HUDEP-2 (cell line): ENCODE data around the gene SETD2.
"Not testable (repeated sequence)": the region's sequence is repeated elsewhere in the genome, so short reads cannot be mapped to it uniquely, and the experiment has no call there.

Experiments used
- DNase-seq, 76 experiments: peaks; one replicate each; lab custom pipeline; 2025; ENCODE audit not compliant: unreplicated experiment in 76 of 76; lab: John Stamatoyannopoulos, UW

SETD2 gene

DNA sequence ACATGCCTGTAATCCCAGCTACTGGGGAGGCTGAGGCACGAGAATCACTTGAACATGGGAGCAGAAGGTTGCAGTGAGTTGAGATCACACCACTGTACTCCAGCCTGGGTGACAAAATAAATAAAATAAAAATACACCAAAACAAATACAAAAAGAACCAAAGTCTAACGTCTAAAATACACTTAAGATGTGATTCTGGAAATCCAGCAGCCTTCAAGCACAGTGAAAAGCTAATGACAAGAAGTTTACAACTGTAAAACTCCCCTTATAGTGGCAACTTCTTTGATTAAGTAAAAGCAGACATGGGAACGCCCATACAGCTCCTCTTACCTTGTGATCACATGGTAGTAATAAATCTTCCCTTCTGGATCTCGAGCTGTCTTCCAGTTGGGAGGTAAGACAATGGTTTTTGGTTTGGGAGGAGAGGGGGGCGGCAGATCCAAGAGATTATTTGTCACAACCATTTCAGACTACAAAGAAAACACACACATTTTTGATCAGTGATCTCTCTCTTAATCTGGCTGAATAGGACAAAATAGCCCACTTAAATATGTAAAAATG is 121.6 kb downstream of the SETD2 start:
- DNase-seq, result no peak

DNA sequence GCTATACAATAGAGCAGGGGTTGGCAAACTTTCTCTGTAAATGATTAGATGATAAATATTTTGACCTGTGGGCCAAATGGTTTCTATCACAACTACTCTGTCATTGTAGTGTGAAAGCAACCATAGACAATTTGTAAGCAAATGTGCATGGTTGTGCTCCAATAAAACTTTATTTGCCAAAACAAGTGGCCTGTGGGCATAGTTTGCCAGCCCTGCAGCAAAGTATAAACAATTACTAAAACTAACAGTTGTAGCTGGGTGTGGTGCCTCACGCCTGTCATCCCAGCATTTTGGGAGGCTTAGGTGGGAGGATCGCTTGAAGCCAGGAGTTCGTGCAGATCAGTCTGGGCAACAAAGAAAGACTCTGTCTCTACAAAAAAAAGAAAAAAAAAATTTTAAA is 122.8 kb downstream of the SETD2 start:
- DNase-seq, result no peak

DNA sequence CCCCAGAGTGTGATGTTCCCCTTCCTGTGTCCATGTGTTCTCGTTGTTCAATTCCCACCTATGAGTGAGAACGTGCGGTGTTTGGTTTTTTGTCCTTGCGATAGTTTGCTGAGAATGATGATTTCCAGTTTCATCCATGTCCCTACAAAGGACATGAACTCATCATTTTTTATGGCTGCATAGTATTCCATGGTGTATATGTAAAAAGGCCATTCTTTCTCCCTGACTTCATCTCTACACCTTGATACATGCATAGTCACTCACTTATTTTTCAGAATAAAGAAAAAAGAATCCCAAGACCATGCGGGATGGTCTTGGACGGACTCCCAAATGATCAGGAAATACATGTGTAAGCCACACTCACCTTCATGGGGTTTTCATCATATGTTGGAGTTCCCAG is 126.6 kb downstream of the SETD2 start:
- not testable (repeated sequence) for DNase-seq

DNA sequence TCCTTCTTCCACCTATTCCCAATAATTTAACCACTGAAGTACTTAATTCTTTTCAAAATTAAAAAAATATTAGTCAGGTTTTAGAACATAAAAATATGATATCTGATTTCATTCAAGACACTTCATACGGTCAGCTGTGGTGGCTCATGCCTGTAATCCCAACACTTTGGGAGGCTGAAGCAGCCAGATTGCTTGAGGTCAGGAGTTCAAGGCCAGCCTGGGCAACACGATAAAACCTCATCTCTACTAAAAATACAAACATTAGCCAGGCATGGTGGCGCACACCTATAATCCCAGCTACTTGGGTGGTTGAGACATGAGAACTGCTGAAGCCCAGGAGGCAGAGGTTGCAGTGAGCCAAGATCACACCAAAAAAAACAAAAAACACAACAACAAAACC is 127.8 kb downstream of the SETD2 start:
- no peak for DNase-seq

DNA sequence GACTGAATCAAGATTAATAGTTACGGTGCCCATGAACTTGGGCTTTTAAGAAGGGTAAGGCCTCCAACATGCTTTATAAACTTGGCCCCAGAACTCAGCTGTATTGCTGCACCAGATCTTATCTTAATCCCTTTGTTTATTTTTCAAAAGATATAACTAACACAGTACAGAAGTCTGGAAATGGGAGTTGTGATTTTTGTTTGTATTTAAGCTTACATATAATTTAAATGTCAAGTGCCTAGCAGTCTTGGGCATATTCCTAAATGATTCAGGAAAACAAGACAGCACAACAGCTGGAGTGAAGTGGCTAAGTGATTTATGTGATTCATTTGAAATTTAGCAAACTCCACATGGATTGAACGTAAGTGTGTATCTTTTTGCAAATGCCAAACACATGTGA is 128.3 kb downstream of the SETD2 start:
- DNase-seq, result no peak

DNA sequence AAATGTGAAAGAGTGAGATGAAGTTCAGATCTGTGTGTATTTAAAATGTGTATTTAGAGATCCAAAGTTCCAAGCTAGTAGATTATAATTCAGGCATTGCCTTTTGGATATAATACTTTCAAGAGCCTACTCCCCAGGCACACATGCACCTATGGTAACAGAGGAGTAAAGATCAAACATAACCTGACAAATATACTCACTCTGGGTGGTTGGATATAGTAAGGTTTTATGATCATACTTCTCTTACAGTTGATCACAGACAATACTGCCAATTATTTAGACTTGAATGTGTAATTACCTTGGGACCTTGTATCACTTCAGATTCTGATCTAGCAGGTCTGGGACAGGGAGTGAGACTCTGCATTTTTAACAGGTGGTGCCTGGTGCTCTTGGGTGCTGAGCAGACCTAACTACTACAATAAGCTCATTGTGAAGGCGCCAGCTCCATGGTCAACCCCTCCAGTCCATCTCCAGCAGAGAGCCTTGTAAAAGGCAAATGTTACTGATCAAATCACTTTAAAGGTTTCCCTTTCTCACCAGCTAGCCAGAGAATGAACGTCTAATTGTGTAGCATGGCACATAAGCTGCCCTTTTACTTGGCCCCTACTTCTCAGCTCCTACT is 128.9 kb downstream of the SETD2 start:
- no peak for DNase-seq

DNA sequence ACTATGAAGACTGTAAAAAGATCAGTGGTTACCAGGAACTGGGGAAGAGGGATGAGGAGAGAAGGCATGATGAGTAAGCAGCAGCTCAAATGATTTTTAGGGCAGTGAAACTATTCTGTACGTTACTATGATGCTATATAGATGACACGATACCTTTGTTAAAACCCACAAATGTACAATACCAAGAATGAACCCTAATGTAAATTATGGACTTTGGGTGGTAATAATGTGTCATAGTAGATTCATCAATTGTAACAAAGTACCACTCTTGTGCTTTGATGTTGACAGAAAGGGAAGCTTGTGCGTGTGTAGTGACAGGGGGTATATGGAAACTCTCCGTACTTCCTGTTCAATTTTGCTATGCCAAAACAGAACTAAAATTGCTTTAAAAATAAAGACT is 132.9 kb downstream of the SETD2 start:
- DNase-seq, result not testable (repeated sequence)

DNA sequence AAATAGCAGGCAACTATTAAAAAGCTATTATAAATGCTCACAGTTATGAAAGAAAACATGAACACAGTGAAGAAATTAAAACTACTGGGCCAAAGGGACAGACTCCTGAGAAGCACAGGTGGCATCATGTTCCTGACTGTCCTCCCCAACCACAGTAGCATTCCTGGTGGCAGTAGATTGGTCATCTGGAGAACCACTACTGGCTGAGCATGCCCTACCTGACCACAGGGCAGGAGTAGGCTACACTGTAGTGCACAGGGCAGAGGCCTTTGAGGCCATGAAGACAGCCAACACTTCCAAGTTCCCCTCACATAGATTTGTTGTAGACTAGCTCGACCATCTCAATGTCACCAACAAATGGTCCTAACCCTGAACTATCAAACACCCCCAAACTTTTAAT is 135.2 kb downstream of the SETD2 start:
- no peak for DNase-seq

DNA sequence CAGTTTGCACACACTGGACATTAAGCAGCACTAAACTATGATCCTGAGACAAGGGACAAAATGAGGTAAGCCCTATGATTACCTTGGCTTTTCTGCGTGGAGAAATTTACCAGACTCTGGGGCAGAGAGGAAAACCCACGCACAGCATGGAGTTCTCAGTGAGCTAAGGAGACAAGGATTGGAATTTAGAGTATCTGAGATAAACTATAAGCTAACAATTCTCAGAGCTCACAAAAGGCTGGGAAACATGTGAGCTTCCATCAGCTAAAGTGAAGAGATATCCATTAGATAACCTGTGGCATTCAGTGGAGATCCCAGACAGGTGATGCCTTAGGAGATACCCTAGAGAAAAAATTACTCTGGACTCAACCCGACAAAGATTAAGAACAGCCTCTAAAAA is 135.8 kb downstream of the SETD2 start:
- DNase-seq, result no peak

DNA sequence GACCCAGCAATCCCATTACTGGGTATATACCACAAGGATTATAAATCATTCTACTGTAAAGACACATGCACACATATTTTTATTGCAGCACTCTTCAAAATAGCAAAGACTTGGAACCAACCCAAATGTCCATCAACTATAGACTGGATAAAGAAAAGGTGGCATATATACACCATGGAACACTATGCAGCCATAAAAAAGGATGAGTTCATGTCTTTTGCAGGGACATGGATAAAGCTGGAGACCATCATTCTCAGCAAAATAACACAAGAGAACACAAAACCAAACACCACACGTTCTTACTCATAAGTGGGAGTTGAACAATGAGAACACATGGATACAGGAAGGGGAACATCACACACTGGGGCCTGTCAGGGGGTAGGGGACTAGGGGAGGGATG is 137.5 kb downstream of the SETD2 start:
- not testable (repeated sequence) for DNase-seq

DNA sequence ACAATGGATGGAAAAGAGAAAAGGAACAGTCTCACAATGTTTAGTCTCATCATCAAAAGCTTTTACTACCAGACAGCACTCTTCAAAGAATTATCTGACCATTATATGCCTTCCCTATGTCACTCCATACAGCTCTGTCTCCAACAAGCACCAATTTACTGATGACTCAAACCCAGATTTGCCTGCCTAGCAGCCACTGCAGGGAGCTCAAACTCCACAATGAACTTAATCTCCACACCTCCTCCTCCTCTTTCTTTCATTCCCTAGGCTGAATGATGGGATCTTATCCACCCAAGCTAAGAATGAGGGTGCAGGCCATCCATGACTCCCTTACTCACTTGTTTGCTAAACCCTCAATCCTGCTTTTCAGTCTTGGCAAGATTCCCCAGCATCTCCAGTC is 139.0 kb downstream of the SETD2 start:
- no peak for DNase-seq

DNA sequence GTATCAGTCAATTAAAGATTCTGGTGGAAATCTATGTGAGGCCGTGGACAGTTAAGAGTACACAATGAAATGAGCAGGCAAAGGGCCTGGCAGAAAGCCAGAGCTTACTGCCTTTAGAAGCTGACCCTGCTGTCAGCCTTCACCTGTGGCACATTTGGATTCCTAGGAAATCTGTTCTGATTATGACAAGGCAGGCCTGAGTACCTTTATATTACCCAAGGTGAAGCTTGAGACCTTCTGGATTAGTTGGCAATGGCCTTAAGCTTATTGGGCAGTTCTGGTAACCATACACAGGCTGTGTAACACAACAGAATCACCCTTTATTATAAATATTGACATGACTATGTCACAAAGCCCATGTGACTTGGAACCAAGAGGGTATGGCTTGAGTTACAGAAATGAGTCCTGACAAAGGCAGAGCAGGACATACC is 141.3 kb downstream of the SETD2 start:
- no peak for DNase-seq

DNA sequence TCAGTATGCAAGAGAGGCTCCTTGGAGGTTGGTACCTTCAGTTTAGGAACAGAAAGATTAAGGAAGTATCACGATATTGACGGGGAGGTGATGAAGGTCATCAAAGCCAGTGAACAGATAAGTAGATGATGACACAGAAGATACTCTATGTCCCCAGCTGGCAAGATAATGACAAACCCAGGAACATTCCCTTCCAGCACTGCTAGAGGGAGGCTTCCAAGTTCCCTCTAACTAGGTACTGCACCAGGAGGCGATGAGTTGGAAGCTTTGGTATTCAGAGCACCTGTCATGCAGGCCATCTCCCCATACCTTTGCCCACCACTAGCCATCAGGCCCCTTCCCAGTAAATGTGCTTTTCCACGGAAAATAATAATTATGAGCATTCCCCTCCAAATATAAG is 143.6 kb downstream of the SETD2 start:
- DNase-seq, result no peak

DNA sequence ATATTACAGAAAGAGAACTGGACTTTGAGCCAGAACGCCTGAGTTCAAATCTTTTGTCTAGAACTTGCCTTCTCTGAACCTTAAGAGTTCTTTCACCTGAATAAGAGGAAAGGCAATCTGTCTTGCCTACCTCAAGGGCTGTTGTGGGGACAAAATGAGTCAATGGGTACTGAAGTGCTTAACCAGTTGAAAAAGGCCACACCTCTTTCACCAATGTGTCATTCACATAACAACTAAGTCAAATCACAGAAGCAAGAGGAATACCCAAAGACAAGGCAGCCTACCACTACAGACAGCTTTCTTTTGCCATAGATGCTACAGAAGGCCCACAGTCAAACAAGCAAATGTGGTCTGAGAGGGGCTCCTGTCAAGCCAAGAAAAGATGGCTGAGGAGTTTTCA is 144.7 kb downstream of the SETD2 start:
- no peak for DNase-seq

DNA sequence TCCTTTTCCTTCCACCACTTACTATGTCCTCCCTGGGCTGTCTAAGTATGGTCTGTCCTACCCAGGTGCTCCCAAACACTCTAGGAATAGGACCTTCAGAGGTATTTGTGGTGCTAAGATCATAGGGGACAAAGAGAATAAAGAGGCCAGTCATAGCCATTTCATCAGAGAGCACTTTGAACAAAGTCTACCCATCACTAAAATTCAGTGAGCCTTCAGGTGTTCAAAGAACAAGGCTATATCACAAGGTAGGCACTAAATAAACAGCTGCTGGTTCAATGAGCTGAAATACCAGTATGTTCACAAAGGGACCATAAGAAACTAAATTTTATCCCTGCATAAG is 145.7 kb downstream of the SETD2 start:
- DNase-seq, result no peak

DNA sequence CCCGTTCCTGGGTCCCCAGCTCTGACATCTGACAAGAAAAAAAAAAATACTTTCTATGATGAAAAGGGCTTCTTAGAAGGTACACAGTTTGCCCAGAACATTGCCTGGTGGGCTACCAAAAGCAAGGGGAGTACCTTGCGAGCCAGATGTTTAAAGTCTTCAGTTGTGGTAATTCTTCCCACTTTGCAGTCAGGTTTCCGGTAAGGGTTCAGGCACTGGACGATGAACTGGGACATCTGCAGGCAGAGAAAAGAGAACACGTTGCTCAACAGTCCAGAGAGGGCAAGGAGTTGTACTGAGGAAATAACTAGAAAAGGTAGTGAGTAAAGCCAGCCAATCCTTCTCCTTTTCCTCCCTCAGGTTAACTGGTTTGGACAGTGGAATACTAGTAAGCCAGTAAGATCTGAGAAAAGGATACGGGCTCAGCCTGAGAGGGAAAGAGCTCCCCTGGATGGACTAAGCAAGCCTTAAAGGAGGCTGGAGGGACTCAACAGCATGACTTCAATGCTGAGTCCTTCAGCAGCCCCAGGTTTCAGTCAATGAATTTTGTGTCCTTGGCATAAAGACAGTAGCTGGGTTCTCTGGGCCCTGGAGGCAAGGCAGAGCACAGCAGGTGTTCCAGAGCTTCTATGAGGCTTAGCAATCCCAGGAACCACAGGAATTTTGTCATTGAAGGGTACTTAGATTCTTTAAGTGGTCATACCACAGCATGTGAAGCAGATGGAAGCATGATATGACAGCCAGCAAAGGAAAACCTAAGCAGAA is 146.2 kb downstream of the SETD2 start:
- DNase-seq, result no peak

DNA sequence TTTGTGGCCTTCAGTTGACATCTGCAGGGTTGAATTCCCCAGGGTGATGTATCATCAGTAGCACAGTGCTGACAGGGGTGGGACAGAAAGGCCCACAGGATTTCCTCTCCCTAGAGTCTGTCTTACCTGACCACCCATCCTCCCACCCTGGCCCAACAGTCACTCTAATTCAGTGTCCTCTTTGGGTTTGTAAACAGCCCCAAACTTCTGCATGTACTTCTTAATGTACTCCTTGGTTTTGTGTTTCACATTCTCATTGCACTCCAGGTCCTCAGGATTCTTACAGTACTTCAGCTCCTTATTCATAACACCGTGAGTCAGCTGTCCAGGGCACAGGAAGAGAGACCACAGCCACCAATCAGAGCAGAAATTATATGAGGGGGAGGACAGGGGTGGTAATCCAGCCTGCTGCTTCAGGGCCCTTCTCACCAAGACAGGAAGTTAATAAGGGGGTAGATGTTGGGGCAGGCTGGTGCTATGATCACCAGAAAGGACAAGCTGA is 146.9 kb downstream of the SETD2 start:
- DNase-seq, result peak in 18 of 76 experiments; percentile 3 to 56 (median 25)

DNA sequence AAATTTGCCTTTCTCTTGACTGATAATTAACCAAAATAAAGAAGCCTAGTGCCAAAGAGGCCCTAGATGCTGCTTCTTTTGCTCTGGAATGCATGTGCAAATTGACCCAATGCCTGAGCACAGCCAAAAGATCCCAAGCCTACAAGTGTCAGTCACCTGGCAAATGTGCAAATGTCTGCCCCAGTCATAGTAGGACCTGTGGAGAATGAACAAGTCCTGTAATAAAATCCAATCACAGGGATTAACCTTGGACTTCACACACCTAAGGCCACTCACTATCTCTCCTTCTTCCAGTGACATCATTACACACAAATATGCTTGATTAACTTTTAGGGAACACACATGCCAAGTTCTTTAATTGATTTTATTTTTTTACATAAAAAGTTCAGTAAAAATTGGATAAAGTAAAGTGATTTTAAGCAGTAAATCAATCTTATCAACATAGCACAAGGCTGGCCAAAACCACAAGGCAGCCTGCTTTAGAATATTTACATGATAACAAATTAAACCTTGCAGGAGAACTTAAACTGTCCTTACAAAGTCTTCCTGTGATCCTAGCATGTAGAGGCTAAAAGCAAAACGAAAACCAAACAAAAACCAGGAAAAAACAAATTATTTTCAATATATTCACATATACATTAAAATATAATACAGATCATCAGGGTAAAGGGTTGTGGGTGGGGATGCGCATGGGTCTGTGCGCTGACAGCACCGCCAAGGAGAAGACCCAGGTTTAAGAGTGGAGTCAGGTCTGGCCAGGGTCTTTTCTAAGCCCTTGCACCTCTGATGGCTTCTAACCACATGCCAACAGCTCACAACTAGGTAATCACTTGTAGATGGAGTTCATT is 147.6 kb downstream of the SETD2 start:
- no peak for DNase-seq

DNA sequence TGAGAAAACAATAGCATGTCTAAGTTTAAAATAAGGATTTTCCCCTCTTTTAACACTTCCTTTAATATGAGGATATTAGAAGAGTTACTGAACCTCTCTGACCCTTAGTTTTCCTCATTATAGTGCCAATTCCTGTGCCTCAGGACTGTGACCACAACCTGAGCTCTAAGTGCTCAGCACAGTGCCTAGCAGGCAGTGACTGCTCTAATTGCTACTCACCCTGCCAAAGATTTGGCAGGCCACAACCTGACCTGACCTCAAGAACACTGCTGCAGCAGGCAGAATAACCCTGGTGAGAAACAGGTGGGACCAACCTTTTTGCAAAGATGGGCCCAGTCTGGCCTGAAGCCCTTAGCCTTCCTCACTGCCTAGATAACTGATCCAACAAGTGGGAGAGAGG is 148.8 kb downstream of the SETD2 start:
- no peak for DNase-seq

DNA sequence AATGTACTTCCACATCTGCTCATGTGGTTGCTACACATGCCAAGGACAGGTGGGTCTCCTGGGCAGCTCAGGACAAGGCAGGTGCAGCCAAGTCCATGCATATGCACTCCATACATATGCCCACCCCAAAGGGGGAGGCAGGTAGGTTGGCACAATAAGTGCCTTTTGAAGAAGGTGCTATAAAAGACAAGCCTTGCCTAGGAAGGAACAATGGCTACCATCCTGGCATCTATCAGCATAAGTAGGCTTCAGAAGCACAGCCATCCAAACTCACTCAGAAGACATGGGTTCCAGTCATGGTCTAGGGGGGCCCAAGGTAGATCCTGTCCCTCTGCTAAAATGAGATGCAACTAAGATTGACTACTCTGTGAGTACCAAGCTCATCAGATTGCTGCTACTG is 149.9 kb downstream of the SETD2 start:
- no peak for DNase-seq

DNA sequence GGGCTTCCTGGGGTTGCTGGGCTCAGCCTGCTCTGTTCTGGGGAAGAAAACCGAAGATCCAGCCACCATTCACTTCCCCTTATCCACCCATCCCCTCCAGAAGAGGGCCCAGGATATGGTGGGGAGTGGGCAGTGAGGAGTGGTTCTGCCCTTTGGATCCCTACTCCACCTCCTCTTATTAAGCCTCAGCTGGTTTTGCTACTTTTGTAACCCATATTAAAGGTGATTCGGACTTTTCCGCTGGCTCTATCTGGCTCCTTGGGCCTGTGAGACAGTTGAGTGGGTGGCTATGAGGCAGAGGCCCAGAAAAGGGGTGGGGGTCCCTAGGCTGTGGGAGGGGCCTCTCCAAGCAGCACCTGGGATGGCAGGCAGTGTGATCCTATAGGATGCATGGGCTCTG is 150.7 kb downstream of the SETD2 start:
- DNase-seq, result no peak
